Testis (tissue), 3 donors: ENCODE results near the gene SNTG2. TPM values are rescaled to one million over a fixed set of nuclear protein-coding genes. Genes with fewer than 3 reads are reported as not detected.
"Not testable (repeated sequence)": the region's sequence is repeated elsewhere in the genome, so short reads cannot be mapped to it uniquely, and the experiment has no call there.

Experiments
- DNase-seq: peaks from one replicate; pipeline ENCODE4 v3.0.0-alpha.2; 2019
- H3K27ac ChIP-seq, 2 donors: fragments of 200-600 bp; sonication (generic); one replicate each; pipeline ENCODE4 v1.5.1; 2019
- H3K27me3 ChIP-seq: fragments of 200-600 bp; sonication (generic); one replicate; pipeline ENCODE4 v1.5.1; 2019
- H3K36me3 ChIP-seq: fragments of 200-600 bp; sonication (generic); one replicate; pipeline ENCODE4 v1.5.1; 2017; ENCODE audit warnings: low read depth; ENCODE audit errors: missing control alignments
- H3K4me1 ChIP-seq: fragments of 200-600 bp; sonication (generic); one replicate; pipeline ENCODE4 v1.5.1; 2019
- H3K4me3 ChIP-seq, 2 donors: fragments of 200-600 bp; sonication (generic); one replicate each; pipeline ENCODE4 v1.5.1; 2017 to 2019
- H3K9me3 ChIP-seq: fragments of 200-600 bp; sonication (generic); one replicate; pipeline ENCODE4 v1.5.1; 2017
- CTCF ChIP-seq, 3 experiments: fragments of 450-650 bp in 2 of 3; fragments of 200-600 bp in 1 of 3; sonication (generic) in 1 of 3; IDR thresholded peaks; one replicate each; pipeline ENCODE4 v1.5.1; 2016 to 2019; ENCODE audit warnings: antibody characterized with exemption in 3 of 3, mild to moderate bottlenecking in 2 of 3, moderate library complexity in 1 of 3
- POLR2A ChIP-seq: fragments of 450-650 bp; IDR thresholded peaks from one replicate; pipeline ENCODE4 v1.6.1; 2017; ENCODE audit warnings: antibody characterized with exemption, mild to moderate bottlenecking, moderate library complexity
- WGBS, 2 donors: methylation state at CpG; one replicate each; pipeline ENCODE4 v1.1.5; 2018; 5-methylcytosine and 5-hydroxymethylcytosine counted together
- intact Hi-C: fragments of 100-400 bp; cut with DNase I; formaldehyde crosslinking; loops from one replicate; pipeline ENCODE4 v1.15.1; 2023; ENCODE audit warnings: low total_unique reads
- polyA plus RNA-seq: library from polyadenylated mRNA; stranded (reverse); fragments of 350-450 nt; fragmentation: Illumina TruSeq; extraction: RNeasy Lipid Tissue Mini Kit (QIAGEN cat#74804); gene quantifications from one replicate; pipeline ENCODE4 v1.2.3, GENCODE V29; 2014; ENCODE audit warnings: low read depth, low replicate concordance; ENCODE audit not compliant: insufficient read depth
- total RNA-seq, 2 donors: library from RNA; depleted of rRNA; stranded (reverse); fragments of >200 nt; gene quantifications; one replicate each; pipeline ENCODE4 v1.2.3, GENCODE V29; 2016

SNTG2 gene
- total and polyA plus RNA-seq, 3 donors from 2014 or later = 8.7 to 10.2 (median 9.1) TPM

- Histone ChIP-seq H3K27ac (no peak overlapping the region), H3K9me3 (no peaks in the 10 kb centered on the region), H3K4me3 (no peak overlapping the region), H3K4me1 (no peaks in the 10 kb centered on the region), H3K27me3 (no peaks in the 10 kb centered on the region), H3K36me3 (no peaks in the 10 kb centered on the region)
- no peak for DNase-seq
- intact Hi-C loops = no loop called here
- 89 to 93% methylated on average over 5 of the region's 5 CpGs for WGBS, 2 donors
- no peak for TF ChIP-seq POLR2A
- no peak for TF ChIP-seq CTCF (IDR thresholded peaks at IDR 0.05)
These were observed 141.4 kb downstream of the SNTG2 start for GRCh38 chr2:1091895-1092585.

GRCh38 chr2:1093668-1094067 lies 143.0 kb downstream of the SNTG2 start:
- not testable (repeated sequence) for H3K4me3 ChIP-seq

GRCh38 chr2:1097101-1097500 lies 146.5 kb downstream of the SNTG2 start:
- TF ChIP-seq POLR2A (no peak), CTCF (IDR thresholded peaks at IDR 0.05) (no peak)
- no peak overlapping the region for H3K27ac ChIP-seq
- H3K4me3 ChIP-seq = no peak overlapping the region
- DNase-seq = no peak
- H3K9me3 ChIP-seq = no peaks in the 10 kb centered on the region
- H3K4me1 ChIP-seq = peaks cover 4% of the 10 kb centered on the region
- intact Hi-C loops = no loop called here
- no peaks in the 10 kb centered on the region for H3K36me3 ChIP-seq
- 72 to 79% methylated on average over 8 of the region's 8 CpGs for WGBS, 2 donors
- H3K27me3 ChIP-seq = no peaks in the 10 kb centered on the region

More at GRCh38 chr2:1093668-1094067, 143.0 kb downstream of the SNTG2 start:
- H3K27ac ChIP-seq, H3K4me1 ChIP-seq, intact Hi-C loops, H3K27me3 ChIP-seq, H3K36me3 ChIP-seq, H3K9me3 ChIP-seq, DNase-seq: not testable (repeated sequence)
- WGBS, 2 donors = 86 to 95% methylated on average over 3 to 4 of the region's 6 CpGs

GRCh38 chr2:1099418-1099817 lies 148.8 kb downstream of the SNTG2 start:
- Histone ChIP-seq H3K4me1 (peaks cover 4% of the 10 kb centered on the region), H3K27me3 (no peaks in the 10 kb centered on the region), H3K27ac (no peak overlapping the region), H3K4me3 (no peak overlapping the region), H3K9me3 (no peaks in the 10 kb centered on the region), H3K36me3 (no peaks in the 10 kb centered on the region)
- WGBS, 2 donors = 69 to 70% methylated on average over 2 of the region's 2 CpGs
- DNase-seq = no peak
- intact Hi-C loops = no loop called here
- TF ChIP-seq CTCF (IDR thresholded peaks at IDR 0.05) (no peak), POLR2A (no peak)

- TF ChIP-seq CTCF (IDR thresholded peaks at IDR 0.05) = no peak
- TF ChIP-seq POLR2A = no peak
- H3K9me3 ChIP-seq = no peaks in the 10 kb centered on the region
- peaks cover 4% of the 10 kb centered on the region for H3K4me1 ChIP-seq
- no peak for DNase-seq
- H3K27ac ChIP-seq = no peak overlapping the region
- whole genome bisulfite sequencing, 2 donors = 68 to 81% methylated on average over 10 of the region's 10 CpGs
- intact Hi-C loops = no loop called here
- H3K4me3 ChIP-seq = no peak overlapping the region
- H3K36me3 ChIP-seq = no peaks in the 10 kb centered on the region
- H3K27me3 ChIP-seq = no peaks in the 10 kb centered on the region
These were observed 150.5 kb downstream of the SNTG2 start for GRCh38 chr2:1101011-1101782.
